H1 (cell line): ENCODE data around the gene MARCHF9. TPM values are rescaled to one million over a fixed set of nuclear protein-coding genes. Genes with fewer than 3 reads are reported as not detected.

Source experiments
- CTCF ChIA-PET: fragments of 300-600 bp; sonication (Branson Sonifier 250); formaldehyde crosslinking; loops from one replicate; lab custom pipeline; 2021; ENCODE audit not compliant: partially characterized antibody; lab: Charles Lee
- POLR2A ChIA-PET: fragments of 300-600 bp; sonication (Branson Sonifier 250); formaldehyde crosslinking; loops from one replicate; lab custom pipeline; 2021; ENCODE audit warnings: inconsistent platforms; ENCODE audit not compliant: partially characterized antibody; lab: Charles Lee
- DNase-seq, 2 experiments: peaks; one replicate each; pipeline versions ENCODE4 v3.0.0 to v3.0.0-alpha.2; 2010 to 2022; ENCODE audit warnings: low spot score in 2 of 2, low read depth in 1 of 2, mixed read lengths in 1 of 2
- FAIRE-seq: peaks from 2 replicates; lab custom pipeline; 2011; peaks lifted over from hg19 to GRCh38; lab: Jason Lieb, UNC
- H2AFZ ChIP-seq: 2 replicates; pipeline ENCODE4 v1.8.1; 2012; ENCODE audit warnings: low read length, inconsistent platforms
- H2AK5ac ChIP-seq: 2 replicates; pipeline ENCODE4 v1.6.1; 2013; ENCODE audit warnings: low read depth, low read length
- H2BK120ac ChIP-seq: replicated peaks from 2 replicates; pipeline ENCODE3; 2013; ENCODE audit warnings: low read depth, low read length, inconsistent platforms
- H2BK12ac ChIP-seq: 2 replicates; pipeline ENCODE4 v1.6.1; 2013; ENCODE audit warnings: low read depth, low read length
- H2BK15ac ChIP-seq: 2 replicates; pipeline ENCODE4 v1.6.1; 2013; ENCODE audit warnings: low read length
- H2BK20ac ChIP-seq: 2 replicates; pipeline ENCODE4 v1.6.1; 2013; ENCODE audit warnings: low read length
- H2BK5ac ChIP-seq: 2 replicates; pipeline ENCODE4 v1.6.1; 2013; ENCODE audit warnings: low read depth, low read length
- H3K14ac ChIP-seq: 2 replicates; pipeline ENCODE4 v1.6.1; 2013; ENCODE audit warnings: inconsistent platforms; ENCODE audit not compliant: insufficient read length
- H3K18ac ChIP-seq: 2 replicates; pipeline ENCODE4 v1.6.1; 2013; ENCODE audit warnings: low read length; ENCODE audit errors: extremely low read depth
- H3K23ac ChIP-seq: 2 replicates; pipeline ENCODE4 v1.6.1; 2013; ENCODE audit warnings: inconsistent platforms; ENCODE audit not compliant: insufficient read length
- H3K23me2 ChIP-seq: 2 replicates; pipeline ENCODE4 v1.6.1; 2013; ENCODE audit warnings: low read depth, low read length
- H3K27ac ChIP-seq: 2 replicates; pipeline ENCODE4 v1.6.1; 2011; ENCODE audit warnings: low read depth, low read length, inconsistent platforms
- H3K27me3 ChIP-seq, 4 experiments: replicated peaks in 1 of 4; 1 replicate in 1 of 4; 2 replicates in 3 of 4; pipeline versions ENCODE4 v1.6.1 to v1.8.1; 2011 to 2013; ENCODE audit warnings: low read length in 3 of 4, mild to moderate bottlenecking in 3 of 4, inconsistent platforms in 2 of 4, mixed read lengths in 2 of 4, moderate library complexity in 1 of 4; ENCODE audit not compliant: control insufficient read depth in 3 of 4, insufficient read depth in 3 of 4; ENCODE audit errors: extremely low read depth in 1 of 4
- H3K36me3 ChIP-seq, 4 experiments: 2 replicates each; pipeline versions ENCODE4 v1.6.1 to v1.8.1; 2011 to 2013; ENCODE audit warnings: mild to moderate bottlenecking in 4 of 4, low read length in 3 of 4, moderate library complexity in 2 of 4, control low read depth in 1 of 4, inconsistent platforms in 1 of 4; ENCODE audit not compliant: insufficient read depth in 4 of 4, control insufficient read depth in 2 of 4
- H3K4ac ChIP-seq: replicated peaks from 2 replicates; pipeline ENCODE3; 2013; ENCODE audit warnings: low read length, low read depth, mixed read lengths, inconsistent platforms; ENCODE audit not compliant: insufficient read length
- H3K4me1 ChIP-seq, 4 experiments: replicated peaks in 1 of 4; 1 replicate in 1 of 4; 2 replicates in 3 of 4; pipeline versions ENCODE4 v1.6.1 to v1.8.1; 2011 to 2013; ENCODE audit warnings: low read length in 3 of 4, inconsistent platforms in 2 of 4, mixed read lengths in 1 of 4; ENCODE audit not compliant: insufficient read depth in 4 of 4, control insufficient read depth in 3 of 4
- H3K4me2 ChIP-seq, 2 experiments: 2 replicates each; pipeline versions ENCODE4 v1.6.1 to v1.8.1; 2011 to 2013; ENCODE audit warnings: low read depth in 2 of 2, low read length in 2 of 2, control low read depth in 1 of 2, inconsistent platforms in 1 of 2, mild to moderate bottlenecking in 1 of 2; ENCODE audit not compliant: insufficient read depth in 1 of 2
- H3K4me3 ChIP-seq, 4 experiments: fragments of 200-600, 300-600 bp in 1 of 4; sonication (generic), shearing (Covaris generic), sonication (Bioruptor Twin) in 1 of 4; 2 replicates each; pipeline versions ENCODE4 v1.5.1 to v1.8.1; 2011 to 2016; ENCODE audit warnings: low read length in 4 of 4, low read depth in 3 of 4, control low read depth in 2 of 4, inconsistent platforms in 2 of 4, mild to moderate bottlenecking in 2 of 4, mixed read lengths in 1 of 4, moderate library complexity in 1 of 4; ENCODE audit not compliant: insufficient read depth in 2 of 4; ENCODE audit errors: extremely low read depth in 1 of 4
- H3K56ac ChIP-seq: replicated peaks from 2 replicates; pipeline ENCODE3; 2013; ENCODE audit warnings: low read depth, mild to moderate bottlenecking, mixed read lengths, low read length, inconsistent platforms; ENCODE audit not compliant: insufficient read length
- H3K79me1 ChIP-seq: 2 replicates; pipeline ENCODE4 v1.6.1; 2013; ENCODE audit warnings: low read depth, low read length, control low read depth
- H3K79me2 ChIP-seq, 2 experiments: 2 replicates each; pipeline versions ENCODE4 v1.6.1 to v1.8.1; 2012 to 2013; ENCODE audit warnings: low read length in 2 of 2, mild to moderate bottlenecking in 2 of 2, inconsistent platforms in 1 of 2; ENCODE audit not compliant: insufficient read depth in 2 of 2, control insufficient read depth in 1 of 2
- H3K9ac ChIP-seq, 4 experiments: replicated peaks in 1 of 4; 1 replicate in 1 of 4; 2 replicates in 3 of 4; pipeline versions ENCODE4 v1.6.1 to v1.8.1; 2011 to 2013; ENCODE audit warnings: low read depth in 3 of 4, low read length in 3 of 4, control low read depth in 2 of 4, mild to moderate bottlenecking in 2 of 4, moderate library complexity in 2 of 4, inconsistent platforms in 1 of 4; ENCODE audit errors: extremely low read depth in 1 of 4
- H3K9me3 ChIP-seq, 2 experiments: 2 replicates each; pipeline versions ENCODE4 v1.6.1 to v1.8.1; 2012 to 2013; ENCODE audit warnings: mild to moderate bottlenecking in 2 of 2, moderate library complexity in 2 of 2, control low read depth in 1 of 2, inconsistent platforms in 1 of 2, low read depth in 1 of 2, low read length in 1 of 2, mixed read lengths in 1 of 2; ENCODE audit not compliant: insufficient read depth in 2 of 2
- H4K20me1 ChIP-seq, 2 experiments: replicated peaks in 1 of 2; 2 replicates each; pipeline versions ENCODE3 to v1.8.1; 2011 to 2013; ENCODE audit warnings: inconsistent platforms in 2 of 2, low read length in 2 of 2, mild to moderate bottlenecking in 1 of 2; ENCODE audit not compliant: insufficient read depth in 2 of 2, control insufficient read depth in 1 of 2
- H4K5ac ChIP-seq: 2 replicates; pipeline ENCODE4 v1.6.1; 2013; ENCODE audit warnings: low read length, low read depth, mixed read lengths, inconsistent platforms; ENCODE audit not compliant: insufficient read length
- H4K8ac ChIP-seq: 2 replicates; pipeline ENCODE4 v1.8.0; 2013; ENCODE audit warnings: mild to moderate bottlenecking, moderate library complexity, low read length, inconsistent platforms; ENCODE audit not compliant: insufficient read depth; ENCODE audit errors: extremely low read depth
- H4K91ac ChIP-seq: replicated peaks from 2 replicates; pipeline ENCODE3; 2013; ENCODE audit warnings: low read length, mixed read lengths, inconsistent platforms; ENCODE audit not compliant: insufficient read length
- CEBPB ChIP-seq: IDR thresholded peaks from 2 replicates; pipeline ENCODE4 v1.6.1; 2012; ENCODE audit warnings: low read depth, low read length
- POLR2A ChIP-seq, 2 experiments: IDR thresholded peaks; 1 replicate in 1 of 2; 2 replicates in 1 of 2; pipeline ENCODE4 v1.6.1; 2011; ENCODE audit warnings: low read depth in 2 of 2, low read length in 2 of 2, mild to moderate bottlenecking in 2 of 2; ENCODE audit errors: control extremely low read depth in 1 of 2
- RNF2 ChIP-seq: fragments of 200-900, 300-1000 bp; sonication (generic); IDR thresholded peaks from 2 replicates; pipeline ENCODE4 v1.7.1; 2016; ENCODE audit warnings: borderline replicate concordance, low read depth, mild to moderate bottlenecking, antibody characterized with exemption, low read length; ENCODE audit not compliant: poor library complexity, severe bottlenecking; ENCODE audit errors: missing control alignments
- SAP30 ChIP-seq: fragments of 300-600 bp; sonication (generic); IDR thresholded peaks from 2 replicates; pipeline ENCODE4 v1.7.1; 2012; ENCODE audit warnings: low read length, moderate library complexity, mild to moderate bottlenecking, inconsistent platforms; ENCODE audit not compliant: insufficient read depth, insufficient replicate concordance
- SIN3A ChIP-seq, 2 experiments: IDR thresholded peaks in 1 of 2; conservative IDR thresholded peaks in 1 of 2; 2 replicates each; pipeline ENCODE4 v1.6.1; 2011 to 2012; ENCODE audit warnings: low read length in 2 of 2, improper control_type of control experiment in 1 of 2, low read depth in 1 of 2, mild to moderate bottlenecking in 1 of 2
- SP1 ChIP-seq: IDR thresholded peaks from 2 replicates; pipeline ENCODE4 v1.6.1; 2011; ENCODE audit warnings: low read depth, low read length
- SRF ChIP-seq: IDR thresholded peaks from 2 replicates; pipeline ENCODE4 v1.6.1; 2011; ENCODE audit warnings: mild to moderate bottlenecking, low read depth, low read length, moderate library complexity
- TAF7 ChIP-seq: optimal IDR thresholded peaks from 2 replicates; pipeline ENCODE3; 2011; ENCODE audit warnings: low read depth, mild to moderate bottlenecking, inconsistent platforms, low read length, moderate library complexity, borderline replicate concordance
- TBP ChIP-seq: IDR thresholded peaks from 2 replicates; pipeline ENCODE4 v1.6.1; 2011; ENCODE audit warnings: low read depth, low read length, improper control_type of control experiment
- WGBS, 2 experiments: shearing (Covaris generic) in 1 of 2; methylation state at CpG; one replicate each; pipeline versions ENCODE4 v1.1.6 to v1.1.7; 2013 to 2015; ENCODE audit warnings: low lambda C conversion rate in 2 of 2, mixed read lengths in 2 of 2, inconsistent platforms in 1 of 2, low coverage in 1 of 2, missing lambda C conversion rate in 1 of 2; ENCODE audit not compliant: insufficient replicate concordance in 2 of 2, insufficient coverage in 1 of 2, insufficient read length in 1 of 2; ENCODE audit errors: extremely low coverage in 1 of 2, missing lambda C conversion rate in 1 of 2; 5-methylcytosine and 5-hydroxymethylcytosine counted together
- polyA plus RNA-seq, 7 experiments: library from polyadenylated mRNA; depleted of rRNA in 3 of 7; stranded (reverse) in 5 of 7; unstranded in 2 of 7; fragments of >200 nt in 5 of 7; fragments of 200-250 nt in 2 of 7; gene quantifications; 1 replicate in 5 of 7; 2 replicates in 1 of 7; 4 replicates in 1 of 7; pipeline versions ENCODE4 v1.2.1 to v1.2.3, GENCODE V29; 2011 to 2013; ENCODE audit warnings: missing spikeins in 2 of 7, mixed read lengths in 2 of 7
- total RNA-seq: library from RNA; stranded (reverse); fragmentation: NEBNext Ultra II Directional; extraction: Animal tissue kit (Norgen Biotek cat#: 25700); gene quantifications from 2 replicates; pipeline ENCODE4 v1.2.1, GENCODE V29; 2021

MARCHF9 gene
- total and polyA plus RNA-seq, 2 of the 8 experiments (the other 6 are each of a cell fraction or from before 2014, with no cell fraction given) = 6.4 to 7.8 TPM

- no peak within 1 kb of the TSS for H3K9ac ChIP-seq
- H3K4me2 ChIP-seq = peak within 1 kb of the TSS; percentile 87 to 96
- peak within 1 kb of the TSS; percentile 19 for H3K18ac ChIP-seq
- no peaks in the 10 kb centered on the region; the same call in 1 of the 2 replicates for H3K79me1 ChIP-seq
- peaks cover 13 to 25% (median 20%) of the 10 kb centered on the region in 4 experiments for H3K4me1 ChIP-seq
- H3K4ac ChIP-seq = no peak within 1 kb of the TSS
- POLR2A ChIA-PET = interaction anchor here (0.6 to 5.3 kb wide), 18 partner anchors 10 to 78 kb away, joined by 3 to 35 read pairs (median 4); partner anchors contain the start of genes CDK4, TSFM and TSPAN31
- no peak within 1 kb of the TSS for H2AK5ac ChIP-seq
- CTCF ChIA-PET = interaction anchor here (0.6 to 3.9 kb wide), 18 partner anchors 7 to 1702 kb away, joined by 3 to 40 read pairs (median 4); partner anchors contain the start of genes AGAP2 and TSFM
- H3K79me2 ChIP-seq = 0 out of 4 replicates have a peak, but pooled peaks cover 0 to 7% of the 10 kb centered on the region in 2 experiments
- no peak within 1 kb of the TSS for H3K14ac ChIP-seq
- peaks cover 0 to 4% of the 10 kb centered on the region in 2 experiments for H4K20me1 ChIP-seq
- H2BK12ac ChIP-seq = 0 out of 2 replicates have a peak within 1 kb of the TSS, but pooled peaks have one; percentile 50
- H2BK15ac ChIP-seq = no peak within 1 kb of the TSS; the same call in 1 of the 2 replicates
- WGBS, 2 experiments = 5% methylated on average over 38 of the region's 38 CpGs; no CpG with 5 or more reads in 1 of the 2 experiments
- no peaks in the 10 kb centered on the region for H3K9me3 ChIP-seq
- peak within 1 kb of the TSS; percentile 39 to 66 (median 64) for H3K4me3 ChIP-seq
- no peak within 1 kb of the TSS for H3K23ac ChIP-seq
- H4K91ac ChIP-seq = no peak within 1 kb of the TSS
- H3K36me3 ChIP-seq = peaks cover 11 to 17% (median 14%) of the 10 kb centered on the region in 4 experiments; a peak in 7 of 8 replicates
- H4K8ac ChIP-seq = peak within 1 kb of the TSS; percentile 31; the same call in 1 of the 2 replicates
- DNase-seq (peak; percentile 57 to 72), FAIRE-seq (no peak)
- H3K27ac ChIP-seq = no peak within 1 kb of the TSS
- H3K27me3 ChIP-seq = peaks cover 22 to 39% (median 37%) of the 10 kb centered on the region in 4 experiments
- no peak within 1 kb of the TSS for H4K5ac ChIP-seq
- peaks cover 25% of the 10 kb centered on the region for H3K23me2 ChIP-seq
- 0 out of 2 replicates have a peak within 1 kb of the TSS, but pooled peaks have one; percentile 24 for H2BK5ac ChIP-seq
- H2BK120ac ChIP-seq = no peak within 1 kb of the TSS
- H2AFZ ChIP-seq = no peak within 1 kb of the TSS
- 0 out of 2 replicates have a peak within 1 kb of the TSS, but pooled peaks have one; percentile 61 for H2BK20ac ChIP-seq
- H3K56ac ChIP-seq = no peak within 1 kb of the TSS
- TF ChIP-seq TAF7 (no peak), SRF (no peak), SIN3A (conservative IDR thresholded peaks at IDR 0.05 in 1 of 2, IDR thresholded peaks at IDR 0.05 in 1 of 2; ENCODE audit: low read depth in 1 of 2, low read length in 2 of 2) (0 out of 4 replicates have a peak, but pooled peaks have one; percentile 14 to 28), TBP (0 out of 2 replicates have a peak, but pooled peaks have one; percentile 17), CEBPB (peak; percentile 77), SAP30 (peak; percentile 17), SP1 (peak; percentile 30; the same call in 1 of the 2 replicates), RNF2 (peak; percentile 13), POLR2A (IDR thresholded peaks at IDR 0.05; ENCODE audit: control extremely low read depth in 1 of 2, low read depth in 2 of 2, low read length in 2 of 2) (peak in 1 of 2 experiments; percentile 45; a peak in 1 of 3 replicates)
These were observed 11.8 kb downstream of the MARCHF9 start, which contains the start of gene CYP27B1 for GRCh38 chr12:57766464-57767304. TSS of gene CYP27B1 (minus strand) at chr12:57767078. CDS start at chr12:57767041, 37 bp downstream.
